GM10266 (cell line): ENCODE data around the gene PRPF31.

Experiments
- DNase-seq: peaks from one replicate; pipeline ENCODE4 v3.0.0; 2012; ENCODE audit errors: extremely low spot score
- CTCF ChIP-seq: IDR thresholded peaks from 2 replicates; pipeline ENCODE4 v1.5.1; 2012; ENCODE audit warnings: mild to moderate bottlenecking, low read depth; ENCODE audit not compliant: control insufficient read depth, insufficient read depth; ENCODE audit errors: missing control alignments

Gene PRPF31

DNA sequence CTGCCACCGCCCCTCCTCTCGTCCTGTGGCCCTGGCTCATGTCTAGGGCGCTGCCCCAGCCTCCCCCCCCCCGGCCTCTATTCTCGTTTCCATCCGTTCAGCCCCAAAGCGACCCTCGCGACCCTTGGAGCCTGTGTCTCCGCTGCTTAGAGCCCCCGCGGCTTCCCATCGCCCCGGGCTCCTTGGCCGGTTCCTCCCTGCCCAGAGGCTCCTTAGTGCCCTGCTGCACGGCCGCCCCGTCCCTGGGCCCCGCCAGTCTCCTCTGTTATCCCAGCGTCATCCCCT is 12.8 kb downstream of the PRPF31 start:
- no peak for DNase-seq
- TF ChIP-seq CTCF = no peak

- TF ChIP-seq CTCF = no peak
- DNase-seq = no peak
These were observed 13.5 kb downstream of the PRPF31 start for GRCh38 chr19:54128796-54129616.

GRCh38 chr19:54129617-54129996 is 14.1 kb downstream of the PRPF31 start:
- TF ChIP-seq CTCF = no peak
- no peak for DNase-seq

DNA sequence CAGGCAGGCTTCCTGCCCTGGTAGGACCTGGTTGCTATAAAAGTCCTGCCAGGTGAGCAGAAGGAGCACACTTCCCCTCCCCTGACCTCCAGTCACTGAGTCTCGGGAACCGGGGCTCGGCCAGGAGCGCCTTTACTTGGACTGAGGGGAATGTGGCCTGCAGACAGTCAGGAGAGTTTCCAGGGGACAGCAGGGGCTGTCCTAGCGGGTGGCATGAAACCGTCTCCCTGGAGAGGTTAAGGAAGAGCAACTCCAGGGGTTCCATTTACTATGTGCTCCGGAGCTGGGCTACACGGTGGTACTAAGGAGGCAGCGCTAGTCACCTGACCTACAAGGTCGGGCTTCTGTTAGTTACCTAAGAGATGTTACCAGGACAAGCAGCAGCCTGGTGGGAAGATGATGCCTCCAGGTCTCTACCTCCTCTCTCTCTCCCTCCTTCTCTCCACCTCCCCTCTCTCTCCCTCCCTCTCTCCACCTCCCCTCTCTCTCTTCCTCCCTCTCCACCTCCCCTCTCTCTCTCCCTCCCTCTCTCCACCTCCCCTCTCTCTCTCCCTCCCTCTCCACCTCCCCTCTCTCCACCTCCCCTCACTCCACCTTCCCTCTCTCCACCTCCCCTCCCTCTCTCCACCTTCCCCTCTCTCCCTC is 17.9 kb downstream of the PRPF31 start:
- no peak for DNase-seq
- no peak for TF ChIP-seq CTCF

DNA sequence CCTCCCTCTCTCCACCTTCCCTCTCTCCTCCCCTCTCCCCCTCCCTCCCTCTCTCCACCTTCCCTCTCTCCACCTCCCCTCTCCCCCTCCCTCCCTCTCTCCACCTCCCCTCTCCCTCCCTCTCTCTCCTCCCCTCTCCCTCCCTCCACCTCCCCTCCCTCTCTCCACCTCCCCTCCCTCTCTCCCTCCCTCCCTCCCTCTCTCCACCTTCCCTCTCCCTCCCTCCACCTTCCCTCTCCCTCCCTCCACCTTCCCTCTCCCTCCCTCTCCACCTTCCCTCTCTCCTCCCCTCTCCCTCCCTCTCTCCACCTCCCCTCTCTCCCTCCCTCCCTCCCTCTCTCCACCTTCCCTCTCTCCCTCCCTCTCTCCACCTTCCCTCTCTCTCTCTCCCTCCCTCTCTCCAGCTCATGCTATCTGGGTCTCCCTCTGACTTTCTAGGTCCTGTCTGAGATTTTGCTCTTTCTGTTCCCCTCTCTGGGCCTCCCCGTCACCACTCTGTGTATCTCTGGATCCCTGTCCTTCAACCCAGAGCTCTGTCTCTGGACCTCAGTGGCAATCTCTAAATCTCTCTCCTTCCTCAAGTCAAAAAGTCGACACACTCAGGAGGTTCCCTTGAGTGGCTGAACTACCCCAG is 18.5 kb downstream of the PRPF31 start:
- TF ChIP-seq CTCF = no peak
- DNase-seq = no peak

DNA sequence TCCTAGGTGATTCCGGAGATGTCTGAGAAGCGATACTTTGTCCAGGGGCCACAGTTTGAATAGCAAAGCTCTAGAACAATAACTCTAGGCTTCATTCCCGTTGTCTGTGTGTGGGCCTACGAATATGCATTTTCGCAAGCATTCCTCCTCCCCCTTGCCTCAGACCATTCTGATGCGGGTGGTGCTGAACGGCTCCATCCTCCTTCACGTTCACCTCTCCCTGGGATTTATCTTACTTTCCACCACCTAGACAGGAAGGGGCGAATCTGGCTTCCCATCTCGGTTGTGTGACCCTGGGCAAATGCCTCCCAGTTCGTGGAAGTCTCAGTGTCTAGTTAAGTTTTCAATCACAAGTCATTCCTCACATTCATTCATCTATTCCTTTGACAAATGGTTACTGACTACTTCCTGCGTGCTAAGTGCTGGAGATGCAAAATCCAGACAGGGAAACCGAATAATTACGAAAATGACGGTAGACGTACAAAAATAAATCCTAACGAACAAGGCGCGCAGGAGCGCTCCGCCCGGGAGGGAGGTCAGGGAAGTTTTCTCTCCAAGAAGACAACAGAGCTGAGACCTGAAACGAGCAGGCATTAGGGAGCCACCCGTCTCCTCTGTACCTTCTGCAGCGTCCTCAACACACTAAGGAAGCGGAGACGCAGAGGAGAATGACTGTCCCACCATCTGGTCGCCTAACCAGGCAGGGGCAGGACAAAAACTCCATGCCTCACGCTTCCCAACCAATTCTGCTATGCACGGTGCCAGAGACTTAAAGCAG is 20.7 kb downstream of the PRPF31 start:
- TF ChIP-seq CTCF = no peak
- DNase-seq = no peak
